MM.1S (cell line): ENCODE measurements around the gene ZMIZ1.

Experiments
- DNase-seq: peaks from one replicate; pipeline ENCODE4 v3.0.0-alpha.2; 2015
- H2AFZ ChIP-seq: fragments of 300-600 bp; sonication (generic); 2 replicates; pipeline ENCODE4 v1.6.0; 2016; ENCODE audit warnings: antibody characterized with exemption, low read length
- H3F3A ChIP-seq: fragments of 300-600 bp; sonication (generic); 2 replicates; pipeline ENCODE4 v1.6.1; 2016; ENCODE audit warnings: mild to moderate bottlenecking, antibody characterized with exemption, low read length, moderate library complexity, mixed read lengths; ENCODE audit not compliant: insufficient read depth
- H3K27ac ChIP-seq: fragments of 300-600 bp; sonication (generic); 2 replicates; pipeline ENCODE4 v1.5.1; 2016; ENCODE audit warnings: mild to moderate bottlenecking, low read length
- H3K27me3 ChIP-seq: fragments of 300-600 bp; sonication (generic); replicated peaks from 2 replicates; pipeline ENCODE4 v1.6.0; 2016; ENCODE audit warnings: low read length; ENCODE audit not compliant: insufficient read depth
- H3K36me3 ChIP-seq: fragments of 300-600 bp; sonication (generic); replicated peaks from 2 replicates; pipeline ENCODE4 v1.6.1; 2016; ENCODE audit warnings: mild to moderate bottlenecking, low read length, mixed read lengths; ENCODE audit not compliant: insufficient read depth
- H3K4me1 ChIP-seq: fragments of 300-600 bp; sonication (generic); 2 replicates; pipeline ENCODE4 v1.6.1; 2016; ENCODE audit warnings: low read length, mixed read lengths
- H3K4me2 ChIP-seq: fragments of 300-600 bp; sonication (generic); 2 replicates; pipeline ENCODE4 v1.6.0; 2016; ENCODE audit warnings: low read depth, low read length
- H3K4me3 ChIP-seq: fragments of 300-600 bp; sonication (generic); 2 replicates; pipeline ENCODE4 v1.5.1; 2016; ENCODE audit warnings: low read length, mixed read lengths
- H3K79me2 ChIP-seq: fragments of 300-600 bp; sonication (generic); 2 replicates; pipeline ENCODE4 v1.6.1; 2016; ENCODE audit warnings: mixed run types, low read length, mixed read lengths
- H3K9ac ChIP-seq: fragments of 300-600 bp; sonication (generic); 2 replicates; pipeline ENCODE4 v1.6.1; 2016; ENCODE audit warnings: low read length, mixed read lengths
- H3K9me2 ChIP-seq: fragments of 300-600 bp; sonication (generic); replicated peaks from 2 replicates; pipeline ENCODE4 v1.6.1; 2016; ENCODE audit warnings: mild to moderate bottlenecking, low read length, mixed read lengths; ENCODE audit not compliant: insufficient read depth
- H3K9me3 ChIP-seq: fragments of 300-600 bp; sonication (generic); replicated peaks from 2 replicates; pipeline ENCODE4 v1.6.1; 2016; ENCODE audit warnings: mild to moderate bottlenecking, low read length, mixed read lengths; ENCODE audit not compliant: insufficient read depth
- H4K20me1 ChIP-seq: fragments of 300-600 bp; sonication (generic); 2 replicates; pipeline ENCODE4 v1.6.1; 2016; ENCODE audit warnings: mild to moderate bottlenecking, low read length, moderate library complexity, mixed read lengths; ENCODE audit not compliant: insufficient read depth
- CTCF ChIP-seq: fragments of 300-600 bp; sonication (generic); IDR thresholded peaks from 2 replicates; pipeline ENCODE4 v1.5.1; 2016; ENCODE audit warnings: antibody characterized with exemption, low read length, mixed read lengths
- EZH2 ChIP-seq: fragments of 300-600 bp; sonication (generic); optimal IDR thresholded peaks from 2 replicates; pipeline ENCODE3; 2017; ENCODE audit warnings: low read depth, mild to moderate bottlenecking, antibody characterized with exemption, low read length, mixed read lengths
- EZH2phosphoT487 ChIP-seq: fragments of 300-600 bp; sonication (generic); IDR thresholded peaks from 2 replicates; pipeline ENCODE4 v1.6.1; 2018; ENCODE audit warnings: antibody characterized with exemption, low read length

Gene ZMIZ1

GRCh38 chr10:79195091-79195923, 126.5 kb downstream of the ZMIZ1 start:
- Histone ChIP-seq H3K4me1 (no peaks in the 10 kb centered on the region), H3K9me3 (no peaks in the 10 kb centered on the region), H3K4me3 (no peak overlapping the region), H3K27me3 (no peaks in the 10 kb centered on the region), H3K4me2 (no peak overlapping the region), H3K79me2 (no peaks in the 10 kb centered on the region), H3F3A (no peaks in the 10 kb centered on the region), H3K9me2 (no peaks in the 10 kb centered on the region), H3K9ac (no peak overlapping the region), H4K20me1 (no peaks in the 10 kb centered on the region), H2AFZ (no peak overlapping the region), H3K27ac (no peak overlapping the region), H3K36me3 (no peaks in the 10 kb centered on the region)
- TF ChIP-seq EZH2phosphoT487 (no peak), CTCF (peak; percentile 93)
- peak; percentile 77 for DNase-seq

DNA sequence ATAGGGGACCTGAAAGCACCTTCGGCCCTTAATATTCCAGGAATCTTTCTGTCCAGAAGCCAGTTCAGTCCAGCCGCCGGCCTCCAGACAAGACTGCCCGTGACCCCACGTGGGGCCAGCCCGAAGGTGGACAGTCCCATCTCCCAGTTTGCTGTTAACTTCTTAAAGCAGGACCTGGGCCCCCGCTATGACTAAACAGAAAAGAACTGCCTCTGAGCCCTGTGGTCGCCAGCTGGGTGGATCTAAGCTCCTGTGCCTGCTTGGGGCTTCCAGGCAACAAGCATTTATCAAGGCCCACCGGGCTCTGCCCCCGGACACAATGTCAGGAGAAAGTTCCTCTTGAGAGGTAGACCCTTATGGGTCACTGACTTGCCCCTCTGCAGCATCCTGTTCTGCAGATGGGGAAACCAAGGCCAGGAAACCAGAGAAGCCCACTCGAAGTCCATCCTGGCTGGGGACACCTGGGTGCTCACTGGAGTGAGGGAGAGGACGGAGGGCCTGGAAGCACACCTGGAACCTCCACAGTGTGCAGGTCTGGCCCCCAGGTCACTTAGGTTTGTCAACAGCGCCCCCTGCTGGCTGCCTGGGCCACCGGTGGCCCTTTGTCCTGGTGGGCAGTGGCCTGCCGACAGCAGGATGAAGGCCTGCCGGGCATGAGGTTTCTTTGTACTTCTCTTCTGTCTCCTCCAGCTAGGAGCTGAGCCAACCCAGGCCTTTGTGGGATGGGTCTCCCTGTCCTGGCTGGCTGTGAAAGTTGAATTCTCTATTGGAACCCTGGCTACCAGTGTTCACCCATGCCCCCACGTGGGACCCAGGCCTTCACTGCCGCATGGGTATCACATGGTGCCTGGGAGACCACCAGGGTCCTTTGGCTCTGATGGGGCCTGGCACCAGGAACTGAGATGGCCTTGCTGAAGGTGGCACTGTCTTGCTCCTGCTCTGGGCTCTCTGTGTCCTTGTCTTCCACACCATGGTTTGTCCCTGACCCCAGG, 128.0 kb downstream of the ZMIZ1 start:
- DNase-seq, result peak; percentile 65
- H3K4me2 ChIP-seq, result no peak overlapping the region
- H3K9ac ChIP-seq, result no peak overlapping the region
- no peaks in the 10 kb centered on the region for H3K79me2 ChIP-seq
- H3K9me3 ChIP-seq, result no peaks in the 10 kb centered on the region
- TF ChIP-seq EZH2 (no peak), CTCF (peak; percentile 94), EZH2phosphoT487 (no peak)
- H3K36me3 ChIP-seq, result no peaks in the 10 kb centered on the region
- no peaks in the 10 kb centered on the region for H3K9me2 ChIP-seq
- no peaks in the 10 kb centered on the region for H3K27me3 ChIP-seq
- H3K27ac ChIP-seq, result no peak overlapping the region
- H3K4me3 ChIP-seq, result no peak overlapping the region
- no peaks in the 10 kb centered on the region for H3K4me1 ChIP-seq
- H2AFZ ChIP-seq, result no peak overlapping the region
- H3F3A ChIP-seq, result no peaks in the 10 kb centered on the region
- H4K20me1 ChIP-seq, result no peaks in the 10 kb centered on the region

- Histone ChIP-seq H4K20me1 (no peaks in the 10 kb centered on the region), H3K4me2 (no peak overlapping the region), H3K9me3 (no peaks in the 10 kb centered on the region), H3K9ac (no peak overlapping the region), H3F3A (no peaks in the 10 kb centered on the region), H3K79me2 (no peaks in the 10 kb centered on the region), H3K4me3 (no peak overlapping the region), H3K4me1 (no peaks in the 10 kb centered on the region), H3K9me2 (no peaks in the 10 kb centered on the region), H3K36me3 (no peaks in the 10 kb centered on the region), H3K27me3 (no peaks in the 10 kb centered on the region), H3K27ac (no peak overlapping the region), H2AFZ (no peak overlapping the region)
- DNase-seq, result no peak
- no peak for TF ChIP-seq EZH2
- TF ChIP-seq EZH2phosphoT487, result no peak
- no peak for TF ChIP-seq CTCF
Measured at GRCh38 chr10:79197558-79197957, 128.8 kb downstream of the ZMIZ1 start.
